ENCODE measurements around the gene PTPRD. TPM values are rescaled to one million over a fixed set of nuclear protein-coding genes. Genes with fewer than 3 reads are reported as not detected.

PTPRD gene
- total RNA-seq, 1 donor from 2014 or later = 6.1 TPM

- ATAC-seq = no peak
- DNase-seq = no peak
- intact Hi-C loops (cut with micrococcal nuclease) = loop anchor here (5.0 kb wide), 1 partner anchor 413 kb away; no protein-coding TSS in a partner anchor
Observed at GRCh38 chr9:8484597-8485191, 2128.1 kb downstream of the PTPRD start.

DNA sequence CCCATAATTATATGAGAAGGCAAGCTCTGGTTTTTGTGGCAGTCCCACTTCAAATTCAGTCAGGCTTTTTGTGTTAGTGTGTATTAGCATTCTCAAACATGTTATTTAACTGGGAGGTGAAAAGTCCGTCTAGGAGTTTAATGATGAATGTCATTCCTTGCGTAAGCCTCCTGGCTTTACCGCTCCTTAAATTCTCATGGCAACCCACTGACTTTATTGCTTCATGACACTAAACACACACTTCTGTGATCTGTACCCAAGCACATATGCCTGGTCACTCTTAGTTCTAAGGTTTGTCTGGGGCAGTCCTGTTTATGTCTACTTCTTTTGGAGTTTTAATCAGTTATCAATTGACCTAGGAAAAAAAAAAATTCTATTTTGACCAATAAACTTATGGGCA lies 2135.4 kb downstream of the PTPRD start:
- no peak for ATAC-seq
- intact Hi-C loops (cut with micrococcal nuclease) = no loop called here

GRCh38 chr9:8474937-8475336 lies 2137.9 kb downstream of the PTPRD start:
- intact Hi-C loops (cut with micrococcal nuclease) = no loop called here
- no peak for ATAC-seq
- no peak for DNase-seq

More for the DNA sequence above, 2135.4 kb downstream of the PTPRD start:
- no peak for DNase-seq

DNA sequence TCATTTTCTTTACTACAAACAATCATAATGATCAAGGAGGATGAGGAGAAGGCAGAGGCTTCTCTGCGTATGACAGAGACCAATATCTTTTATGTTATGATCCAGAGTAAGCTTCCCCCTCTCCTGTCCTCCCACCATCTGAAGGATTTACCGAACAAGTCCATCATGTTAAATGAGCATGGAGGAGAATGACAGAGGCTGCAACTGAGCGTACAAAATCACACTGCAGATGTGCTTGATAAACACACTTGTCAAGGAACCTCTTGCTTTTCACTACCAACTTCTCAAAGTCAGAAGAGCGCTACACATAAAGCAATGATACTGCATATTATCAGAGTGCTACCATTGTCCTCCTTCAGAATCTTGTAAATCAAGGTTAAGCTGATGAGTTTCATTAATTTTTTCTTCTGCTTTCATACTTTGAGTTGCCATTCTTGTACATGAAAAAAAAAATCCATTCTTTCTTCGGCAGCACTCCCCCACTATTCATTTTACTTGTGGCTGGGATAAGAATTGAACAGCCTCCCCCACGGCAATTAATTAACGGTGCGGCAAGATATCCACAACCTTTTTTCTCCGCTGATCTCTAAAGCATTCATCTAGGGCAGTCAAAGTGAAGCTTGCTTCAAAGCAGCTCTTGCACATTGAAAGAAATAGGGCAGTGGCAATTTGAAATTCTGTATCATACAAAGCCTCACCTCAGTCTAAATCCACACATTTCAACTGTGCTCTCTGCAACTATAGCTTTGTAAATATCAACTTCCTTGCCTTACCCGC lies 2139.4 kb downstream of the PTPRD start:
- intact Hi-C loops (cut with micrococcal nuclease) = no loop called here
- no peak for DNase-seq

DNA sequence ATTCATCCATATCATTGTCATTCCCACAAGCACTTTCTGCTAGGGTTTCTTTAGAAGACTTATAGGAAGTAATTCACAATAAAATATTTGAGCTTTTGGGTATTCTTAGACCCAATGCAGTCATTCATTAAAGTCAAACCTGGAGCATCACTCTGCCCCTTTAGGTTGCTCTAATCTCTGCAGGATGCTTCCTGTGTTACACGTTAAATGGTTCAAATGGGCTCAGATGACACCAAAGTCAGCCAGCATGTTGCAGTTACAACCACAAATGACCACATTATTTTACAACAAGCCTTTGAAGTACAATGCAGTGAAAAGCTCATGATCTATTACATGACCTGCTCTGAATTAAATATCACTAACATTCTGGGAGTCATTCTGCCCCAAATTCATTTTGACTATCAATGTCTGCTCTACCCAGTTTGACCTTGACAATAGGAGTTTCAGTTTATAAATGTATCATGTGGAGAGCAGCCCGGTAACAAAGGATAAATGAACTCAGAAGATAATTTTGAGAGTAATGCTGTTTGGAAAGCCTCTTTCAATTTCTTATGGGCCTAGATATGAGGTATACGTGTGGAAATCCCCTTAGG lies 2144.7 kb downstream of the PTPRD start:
- DNase-seq (no peak), ATAC-seq (no peak)
- intact Hi-C loops (cut with micrococcal nuclease) = no loop called here

More for the DNA sequence above, 2139.4 kb downstream of the PTPRD start:
- no peak for ATAC-seq

DNA sequence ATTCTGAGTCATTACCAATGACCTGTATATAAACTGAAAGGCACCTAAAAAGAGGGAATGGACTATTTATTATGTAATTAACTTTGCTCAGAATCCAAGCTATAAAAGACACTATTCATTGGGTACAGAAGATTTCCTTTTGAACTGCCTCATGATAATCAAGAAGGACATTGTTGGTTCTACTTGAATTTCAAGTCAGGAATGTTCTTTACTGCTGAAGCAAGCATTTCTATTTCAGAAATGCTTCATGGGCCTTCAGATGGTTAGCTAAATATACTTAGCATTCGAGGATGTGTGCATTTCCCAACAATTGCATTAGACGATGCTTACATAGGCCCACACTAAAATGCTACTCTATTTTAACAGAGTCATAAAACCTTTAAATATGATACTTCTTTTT lies 2155.0 kb downstream of the PTPRD start:
- DNase-seq (no peak), ATAC-seq (no peak)
- intact Hi-C loops (cut with micrococcal nuclease) = no loop called here

GRCh38 chr9:8457055-8457454 lies 2155.7 kb downstream of the PTPRD start:
- ATAC-seq = peak; percentile 73
- intact Hi-C loops (cut with micrococcal nuclease) = no loop called here
- DNase-seq = no peak

DNA sequence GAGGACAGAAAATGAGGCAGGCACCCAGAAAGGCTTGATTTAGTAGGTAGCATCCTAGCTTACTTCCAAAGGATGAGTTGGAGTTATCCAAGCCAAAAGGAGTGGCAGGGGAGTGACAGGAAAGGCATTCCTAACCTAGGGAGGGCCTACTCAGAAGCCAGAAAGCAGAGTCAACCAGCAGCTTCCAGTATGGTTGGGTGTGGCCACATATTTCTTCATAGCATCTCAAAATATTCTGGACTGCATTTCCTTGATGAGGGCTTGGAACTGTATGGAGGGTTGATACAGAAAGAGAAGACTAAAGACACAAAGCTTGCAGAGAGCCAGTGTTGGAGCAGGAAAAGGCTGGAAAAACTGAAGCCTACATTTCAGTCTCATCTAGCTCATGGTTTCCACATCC lies 2156.5 kb downstream of the PTPRD start:
- no peak for DNase-seq
- intact Hi-C loops (cut with micrococcal nuclease) = no loop called here
- ATAC-seq = peak; percentile 66

- DNase-seq (no peak), ATAC-seq (no peak)
- intact Hi-C loops (cut with micrococcal nuclease) = no loop called here
Observed at GRCh38 chr9:8450810-8451545, 2161.8 kb downstream of the PTPRD start.

DNA sequence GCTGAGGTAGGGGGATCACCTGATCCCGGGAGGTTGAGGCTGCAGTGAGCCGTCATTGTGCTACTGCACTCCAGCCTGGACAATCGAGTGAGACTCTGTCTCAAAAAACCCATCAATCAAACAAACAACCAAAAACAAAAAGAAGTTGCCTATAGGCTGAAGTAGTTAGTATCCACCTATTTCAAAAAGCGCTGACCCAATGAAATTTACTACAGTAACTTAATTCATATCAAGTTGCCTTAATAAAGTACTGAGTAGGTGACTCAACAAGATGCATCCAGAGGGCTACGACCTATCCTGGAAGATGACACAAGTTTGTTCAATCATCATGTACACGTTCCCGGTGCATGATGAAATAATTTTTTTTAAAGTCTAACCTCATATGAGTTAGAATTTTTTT lies 2164.6 kb downstream of the PTPRD start:
- ATAC-seq (no peak), DNase-seq (no peak)
- intact Hi-C loops (cut with micrococcal nuclease) = no loop called here

DNA sequence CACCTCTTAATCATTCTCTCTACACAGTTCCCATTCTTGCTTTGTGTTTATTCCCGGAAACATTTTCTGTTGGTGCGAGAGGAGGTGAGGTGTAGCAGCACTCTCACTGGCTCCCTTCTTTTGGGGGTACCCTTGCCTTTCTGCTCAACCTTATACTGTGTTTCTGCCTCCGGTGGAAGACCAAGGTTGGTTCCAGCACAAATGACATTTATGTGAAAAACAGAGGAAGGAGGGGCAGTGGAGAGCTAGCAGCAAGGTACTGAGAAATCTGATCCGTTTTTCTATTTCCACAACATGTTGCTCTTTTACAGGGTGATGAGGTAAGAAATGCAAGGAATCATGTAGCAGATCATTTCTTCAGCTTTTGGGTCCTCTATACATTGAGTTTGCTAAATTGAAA lies 2165.2 kb downstream of the PTPRD start:
- intact Hi-C loops (cut with micrococcal nuclease) = no loop called here
- DNase-seq = no peak
- ATAC-seq = no peak

DNA sequence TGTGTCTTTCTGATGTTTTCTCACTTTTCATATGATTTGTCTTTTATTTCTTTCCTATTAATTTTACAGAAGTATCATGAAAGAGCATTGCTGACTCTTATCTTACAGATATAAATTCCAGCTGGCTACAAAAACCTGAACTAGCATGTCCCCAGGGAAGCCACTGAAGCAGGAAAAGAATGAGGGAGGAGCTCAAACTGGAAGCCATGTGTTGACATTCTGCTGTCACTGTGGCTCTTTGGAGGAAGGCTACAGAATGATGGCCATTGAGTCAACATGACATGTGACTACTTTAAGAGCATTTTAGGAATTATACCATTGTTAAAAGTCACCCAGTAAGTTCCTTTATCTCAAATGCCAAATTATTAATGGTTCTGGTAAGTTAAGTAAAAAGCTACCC lies 2174.9 kb downstream of the PTPRD start:
- ATAC-seq (no peak), DNase-seq (no peak)
- intact Hi-C loops (cut with micrococcal nuclease) = no loop called here

DNA sequence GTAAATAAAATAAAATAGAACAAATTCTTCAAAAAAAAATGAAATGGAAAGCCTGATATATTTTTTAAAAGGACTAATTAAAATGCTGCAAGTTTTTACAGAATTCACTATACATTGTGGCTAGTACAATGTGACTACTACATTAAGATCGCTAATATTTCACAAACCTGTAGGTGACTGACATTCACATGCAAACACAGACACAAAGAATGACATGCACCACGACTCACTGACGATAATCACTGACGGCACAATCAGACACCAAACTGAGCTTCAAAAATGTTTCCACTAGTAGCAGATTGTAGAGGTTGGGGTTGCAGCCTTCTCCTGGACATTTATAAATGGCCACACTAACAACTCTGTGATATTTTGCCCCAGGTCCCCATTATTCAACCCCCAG lies 2175.5 kb downstream of the PTPRD start:
- ATAC-seq (no peak), DNase-seq (no peak)
- intact Hi-C loops (cut with micrococcal nuclease) = no loop called here

DNA sequence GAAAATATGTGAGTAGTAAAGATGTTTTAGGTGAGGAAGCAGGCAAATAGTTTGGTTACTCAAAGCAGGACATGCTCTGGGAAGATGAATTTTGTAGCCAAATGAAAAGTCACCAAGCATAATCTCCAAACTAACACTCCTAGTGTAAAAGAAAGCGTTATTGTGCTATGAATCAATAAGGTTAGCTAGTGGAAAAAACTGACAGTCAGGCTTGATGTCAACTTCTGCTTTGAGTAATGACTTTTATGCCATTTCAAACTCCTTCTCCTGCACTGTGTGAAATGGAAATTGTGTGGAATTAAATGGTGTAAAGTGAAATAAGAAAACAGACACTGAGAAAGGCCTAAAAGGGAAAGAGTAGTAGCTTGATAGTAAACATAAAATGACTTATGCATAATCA lies 2176.0 kb downstream of the PTPRD start:
- intact Hi-C loops (cut with micrococcal nuclease) = no loop called here
- no peak for ATAC-seq
- DNase-seq = no peak

DNA sequence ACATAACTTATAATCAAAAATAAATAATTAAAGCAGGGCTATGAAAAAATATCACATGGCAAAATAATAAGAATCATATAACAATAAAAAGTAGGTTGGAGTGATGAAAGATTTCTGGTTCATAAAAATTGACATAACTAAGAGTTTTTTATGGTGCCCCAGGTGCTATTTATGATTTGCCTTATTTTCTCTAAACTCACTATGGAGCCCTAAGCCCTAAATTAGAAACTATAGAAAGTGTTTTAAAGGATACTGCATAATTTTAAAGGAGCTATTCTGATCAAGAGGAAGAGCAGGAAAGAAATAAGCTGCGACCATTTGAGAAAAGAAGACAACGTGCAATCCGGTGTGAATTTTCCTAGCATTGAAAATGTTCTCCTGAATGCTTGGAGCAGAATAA lies 2178.2 kb downstream of the PTPRD start:
- DNase-seq (no peak), ATAC-seq (no peak)
- intact Hi-C loops (cut with micrococcal nuclease) = no loop called here

DNA sequence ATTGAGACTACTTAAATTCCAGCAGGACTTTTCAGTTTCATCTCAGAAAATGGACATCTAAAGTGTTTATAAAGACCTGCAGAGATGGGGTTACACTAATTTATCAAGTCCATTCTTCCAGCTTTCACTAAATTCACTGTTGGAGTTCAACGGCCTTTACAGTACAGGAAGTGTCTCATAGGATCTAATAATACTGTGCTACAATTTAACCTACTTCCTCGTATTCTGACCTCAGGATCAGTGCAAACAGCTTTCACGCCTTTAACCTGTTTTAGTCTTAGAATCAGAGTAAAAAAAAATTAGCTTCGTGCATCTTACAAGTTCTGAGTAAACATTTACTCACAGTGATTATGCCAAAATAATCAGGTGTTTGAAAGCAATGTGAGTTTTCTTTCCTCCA lies 2180.6 kb downstream of the PTPRD start:
- intact Hi-C loops (cut with micrococcal nuclease) = no loop called here
- no peak for ATAC-seq
- no peak for DNase-seq

DNA sequence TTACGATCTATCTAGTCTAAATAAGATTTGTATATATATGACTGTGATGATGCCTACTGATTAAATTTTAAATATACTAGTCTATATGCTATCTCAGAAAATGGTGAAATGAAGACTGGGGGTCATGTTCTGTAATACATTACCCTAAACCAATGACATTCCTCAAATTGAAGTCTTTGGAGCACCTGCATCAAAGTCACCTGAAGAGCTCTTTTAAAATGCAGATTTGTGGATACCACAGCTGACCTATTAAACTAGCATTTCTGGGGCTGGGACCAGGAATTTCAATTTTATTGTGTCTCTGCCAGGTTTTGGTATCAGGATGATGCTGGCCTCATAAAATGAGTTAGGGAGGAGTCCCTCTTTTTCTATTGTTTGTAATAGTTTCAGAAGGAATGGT lies 2181.3 kb downstream of the PTPRD start:
- ATAC-seq = no peak
- DNase-seq = no peak
- intact Hi-C loops (cut with micrococcal nuclease) = no loop called here

GRCh38 chr9:8430945-8431344 lies 2181.9 kb downstream of the PTPRD start:
- intact Hi-C loops (cut with micrococcal nuclease) = no loop called here
- DNase-seq = no peak
- ATAC-seq = no peak

- ATAC-seq = no peak
Observed at GRCh38 chr9:8429768-8430167, 2183.0 kb downstream of the PTPRD start.

DNA sequence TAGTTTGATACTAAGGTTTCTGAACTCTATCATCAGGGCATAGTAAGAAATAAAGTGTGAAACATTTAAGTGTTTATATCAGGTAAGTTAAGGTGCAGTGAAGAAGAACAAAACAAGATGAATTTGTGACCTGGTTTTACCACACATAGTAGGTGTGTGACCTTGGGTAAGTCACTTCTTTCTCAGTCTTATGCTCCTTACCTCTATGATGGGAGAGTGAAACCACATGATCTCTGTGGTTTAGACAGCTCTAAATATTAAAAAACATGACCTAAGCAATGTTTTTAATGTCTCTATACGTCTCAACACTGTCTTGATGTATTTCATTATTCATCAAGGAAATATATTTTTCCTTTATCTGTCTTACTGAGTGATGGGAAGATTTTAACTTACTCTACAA lies 2183.6 kb downstream of the PTPRD start:
- intact Hi-C loops (cut with micrococcal nuclease) = no loop called here
- DNase-seq = no peak
- no peak for ATAC-seq

More at GRCh38 chr9:8429768-8430167, 2183.0 kb downstream of the PTPRD start:
- DNase-seq = no peak
- intact Hi-C loops (cut with micrococcal nuclease) = no loop called here

All from left ventricle myocardium superior (tissue), 1 donor.